ENCODE measurements around the gene NRROS. TPM values are rescaled to one million over a fixed set of nuclear protein-coding genes. Genes with fewer than 3 reads are reported as not detected.
A peak's percentile ranks its signal among the peaks of the same experiment; 100 is the strongest.

NRROS gene
- total RNA-seq, 4 donors from 2014 or later = 0.95 to 4.5 (median 1.5) TPM

- Histone ChIP-seq H3K4me3 (no peak overlapping the region), H3K36me3 (no peaks in the 10 kb centered on the region), H3K27ac (peak overlapping the region; percentile 88), H3K9me3 (no peaks in the 10 kb centered on the region), H3K27me3 (no peaks in the 10 kb centered on the region), H3K4me1 (peaks cover 20% of the 10 kb centered on the region)
- no peak for DNase-seq (ENCODE audit: low spot score in 2 of 2)
- 92% methylated on average over 5 of the region's 6 CpGs for whole genome bisulfite sequencing
- TF ChIP-seq POLR2AphosphoS5 (IDR thresholded peaks at IDR 0.05) = no peak
- TF ChIP-seq POLR2A (IDR thresholded peaks at IDR 0.05) = no peak
- TF ChIP-seq EP300 (IDR thresholded peaks at IDR 0.05) = no peak
- no peak for TF ChIP-seq CTCF (IDR thresholded peaks at IDR 0.05)
Measured at GRCh38 chr3:196625331-196625730, 14.2 kb upstream of the NRROS start.

DNA sequence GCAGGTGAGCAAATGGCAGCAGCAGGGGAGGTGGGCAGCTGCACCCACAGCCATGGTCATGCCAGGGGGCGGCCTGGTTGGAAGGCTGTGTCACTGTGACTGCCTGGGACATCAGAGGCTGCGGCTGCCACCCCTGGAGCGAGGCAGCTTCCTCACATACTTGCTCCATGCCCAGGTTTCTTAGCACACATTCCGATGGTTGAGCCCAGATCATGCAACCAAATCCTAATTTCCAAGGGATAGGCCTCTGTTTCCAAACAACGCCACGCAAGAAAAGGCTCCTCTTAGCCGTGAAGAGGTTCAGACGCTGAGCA, 11.6 kb upstream of the NRROS start:
- no peak overlapping the region for H3K27ac ChIP-seq
- H3K9me3 ChIP-seq = no peaks in the 10 kb centered on the region
- no peaks in the 10 kb centered on the region for H3K27me3 ChIP-seq
- H3K4me1 ChIP-seq = peaks cover 33% of the 10 kb centered on the region
- TF ChIP-seq POLR2AphosphoS5 (IDR thresholded peaks at IDR 0.05) = no peak
- TF ChIP-seq POLR2A (IDR thresholded peaks at IDR 0.05) = no peak
- TF ChIP-seq CTCF (IDR thresholded peaks at IDR 0.05) = no peak
- no peak for TF ChIP-seq EP300 (IDR thresholded peaks at IDR 0.05)
- WGBS = 92% methylated on average over 8 of the region's 8 CpGs
- no peaks in the 10 kb centered on the region for H3K36me3 ChIP-seq
- H3K4me3 ChIP-seq = no peak overlapping the region
- DNase-seq (ENCODE audit: low spot score in 2 of 2) = no peak

- no peak for DNase-seq (ENCODE audit: low spot score in 2 of 2)
- WGBS = 98% methylated on average over 2 of the region's 2 CpGs
- Histone ChIP-seq H3K27me3 (no peaks in the 10 kb centered on the region), H3K4me3 (no peak overlapping the region), H3K4me1 (peaks cover 27% of the 10 kb centered on the region), H3K27ac (no peak overlapping the region), H3K36me3 (no peaks in the 10 kb centered on the region), H3K9me3 (no peaks in the 10 kb centered on the region)
- no peak for TF ChIP-seq POLR2A (IDR thresholded peaks at IDR 0.05)
- no peak for TF ChIP-seq EP300 (IDR thresholded peaks at IDR 0.05)
- no peak for TF ChIP-seq POLR2AphosphoS5 (IDR thresholded peaks at IDR 0.05)
- no peak for TF ChIP-seq CTCF (IDR thresholded peaks at IDR 0.05)
Measured at GRCh38 chr3:196629228-196629627, 10.3 kb upstream of the NRROS start.

GRCh38 chr3:196631682-196632045, 7.8 kb upstream of the NRROS start:
- no peak for TF ChIP-seq EP300 (IDR thresholded peaks at IDR 0.05)
- no peak for TF ChIP-seq CTCF (IDR thresholded peaks at IDR 0.05)
- TF ChIP-seq POLR2AphosphoS5 (IDR thresholded peaks at IDR 0.05) = no peak
- TF ChIP-seq POLR2A (IDR thresholded peaks at IDR 0.05) = no peak
- DNase-seq (ENCODE audit: low spot score in 2 of 2) = no peak
- peak overlapping the region; percentile 79 for H3K4me3 ChIP-seq
- H3K27ac ChIP-seq = peak overlapping the region; percentile 91
- H3K36me3 ChIP-seq = no peaks in the 10 kb centered on the region
- H3K9me3 ChIP-seq = no peaks in the 10 kb centered on the region
- 7% methylated on average over 5 of the region's 5 CpGs for WGBS
- peaks cover 20% of the 10 kb centered on the region for H3K4me1 ChIP-seq
- H3K27me3 ChIP-seq = no peaks in the 10 kb centered on the region

DNA sequence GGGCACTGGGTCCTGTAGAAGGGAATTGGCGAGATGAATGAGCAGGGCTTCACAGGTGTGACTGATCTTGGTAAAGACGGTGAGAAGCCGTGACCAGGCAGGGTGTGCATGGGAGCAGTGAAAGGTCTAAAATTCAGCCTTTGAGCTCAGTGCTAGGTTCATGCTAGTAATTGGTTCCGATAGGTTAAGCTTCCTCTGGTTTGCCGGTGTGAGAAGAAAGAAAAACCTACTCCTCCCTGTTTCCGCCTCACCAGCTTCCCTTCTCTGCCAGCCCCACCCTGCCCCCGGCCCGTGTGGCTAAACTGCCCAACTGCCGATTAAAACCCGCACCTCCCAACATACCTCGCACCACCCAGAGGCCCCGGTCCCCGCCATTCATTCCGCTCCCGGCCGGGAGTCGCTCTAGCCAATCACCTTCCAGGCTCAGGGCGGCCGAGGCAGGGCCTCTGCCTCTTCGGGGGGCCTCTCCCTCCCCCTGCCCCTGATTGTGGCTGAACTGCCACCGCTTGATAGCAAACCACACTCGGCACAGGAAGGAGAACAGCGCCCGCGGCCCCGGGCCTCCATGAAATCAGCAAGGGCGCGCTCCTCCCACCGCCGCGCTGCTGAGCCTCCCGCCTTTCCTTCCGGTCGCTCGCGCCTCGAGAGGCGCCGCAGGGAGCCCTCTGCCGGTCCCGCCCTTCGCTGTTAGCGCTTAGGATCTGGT, 7.3 kb upstream of the NRROS start:
- no peaks in the 10 kb centered on the region for H3K36me3 ChIP-seq
- H3K27ac ChIP-seq = peak overlapping the region; percentile 91
- peak; percentile 90 to 93 for DNase-seq (ENCODE audit: low spot score in 2 of 2)
- WGBS = under 1% methylated on average over 23 of the region's 43 CpGs
- no peaks in the 10 kb centered on the region for H3K27me3 ChIP-seq
- H3K9me3 ChIP-seq = no peaks in the 10 kb centered on the region
- peaks cover 23% of the 10 kb centered on the region for H3K4me1 ChIP-seq
- H3K4me3 ChIP-seq = peak overlapping the region; percentile 79
- TF ChIP-seq POLR2AphosphoS5 (IDR thresholded peaks at IDR 0.05) (peak in 1 of 3 donors; percentile 44), CTCF (IDR thresholded peaks at IDR 0.05) (peak in 1 of 2 donors; percentile 24), POLR2A (IDR thresholded peaks at IDR 0.05) (peak in 1 of 2 donors; percentile 52), EP300 (IDR thresholded peaks at IDR 0.05) (no peak)
